ENCODE data around the gene NT5C3B.

DNA sequence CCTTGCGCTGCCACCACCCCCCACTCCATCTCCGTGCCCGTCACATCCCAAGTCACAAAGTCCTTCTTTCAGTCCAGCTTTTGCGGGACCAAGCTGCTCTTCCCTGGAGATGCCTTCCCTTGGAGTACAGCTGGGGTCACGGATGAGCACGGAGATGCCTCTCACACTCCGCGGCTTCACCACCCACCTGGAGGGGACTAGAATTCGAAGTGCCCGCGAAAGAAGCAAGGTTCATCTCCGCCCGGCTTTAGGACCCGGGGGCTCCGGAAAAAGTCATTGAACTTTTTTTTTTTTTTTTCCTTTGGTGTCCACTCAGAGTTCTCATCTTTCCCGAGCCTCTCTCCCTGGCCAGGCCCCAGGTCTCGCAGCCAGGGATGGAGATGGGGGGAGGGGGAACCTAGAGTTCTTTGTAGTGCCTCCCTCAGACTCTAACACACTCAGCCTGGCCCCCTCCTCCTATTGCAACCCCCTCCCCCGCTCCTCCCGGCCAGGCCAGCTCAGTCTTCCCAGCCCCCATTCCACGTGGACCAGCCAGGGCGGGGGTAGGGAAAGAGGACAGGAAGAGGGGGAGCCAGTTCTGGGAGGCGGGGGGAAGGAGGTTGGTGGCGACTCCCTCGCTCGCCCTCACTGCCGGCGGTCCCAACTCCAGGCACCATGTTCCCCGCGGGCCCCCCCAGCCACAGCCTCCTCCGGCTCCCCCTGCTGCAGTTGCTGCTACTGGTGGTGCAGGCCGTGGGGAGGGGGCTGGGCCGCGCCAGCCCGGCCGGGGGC lies 23.5 kb downstream of the NT5C3B start, which contains the start of gene FKBP10:
- peak; percentile 57; the same call in 1 of the 2 replicates for TF ChIP-seq CTCF (tag by site-specific recombination; IDR thresholded peaks at IDR 0.05)
- TF ChIP-seq ZBTB7A (tag by site-specific recombination; IDR thresholded peaks at IDR 0.05; ENCODE audit: low read depth): 0 out of 2 replicates have a peak, but pooled peaks have one; percentile 9
- TF ChIP-seq ZNF121 (tag by site-specific recombination; IDR thresholded peaks at IDR 0.05): no peak
- TF ChIP-seq, protein P1, sequence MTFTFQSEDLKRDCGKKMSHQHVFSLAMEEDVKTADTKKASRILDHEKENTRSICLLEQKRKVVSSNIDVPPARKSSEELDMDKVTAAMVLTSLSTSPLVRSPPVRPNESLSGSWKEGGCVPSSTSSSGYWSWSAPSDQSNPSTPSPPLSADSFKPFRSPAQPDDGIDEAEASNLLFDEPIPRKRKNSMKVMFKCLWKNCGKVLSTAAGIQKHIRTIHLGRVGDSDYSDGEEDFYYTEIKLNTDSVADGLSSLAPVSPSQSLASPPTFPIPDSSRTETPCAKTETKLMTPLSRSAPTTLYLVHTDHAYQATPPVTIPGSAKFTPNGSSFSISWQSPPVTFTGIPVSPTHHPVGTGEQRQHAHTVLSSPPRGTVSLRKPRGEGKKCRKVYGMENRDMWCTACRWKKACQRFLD (tag by site-specific recombination; IDR thresholded peaks at IDR 0.05): no peak
- TF ChIP-seq BCL11A (tag by site-specific recombination; IDR thresholded peaks at IDR 0.05; ENCODE audit: low read depth): peak; percentile 93; the same call in 1 of the 2 replicates
- no peak for TF ChIP-seq ZFP3 (tag by site-specific recombination; IDR thresholded peaks at IDR 0.05; ENCODE audit: low read depth)
- no peak for TF ChIP-seq KLF7 (tag by site-specific recombination; IDR thresholded peaks at IDR 0.05; ENCODE audit: borderline replicate concordance)
